Measurements from ENCODE around the gene COPB1.

DNA sequence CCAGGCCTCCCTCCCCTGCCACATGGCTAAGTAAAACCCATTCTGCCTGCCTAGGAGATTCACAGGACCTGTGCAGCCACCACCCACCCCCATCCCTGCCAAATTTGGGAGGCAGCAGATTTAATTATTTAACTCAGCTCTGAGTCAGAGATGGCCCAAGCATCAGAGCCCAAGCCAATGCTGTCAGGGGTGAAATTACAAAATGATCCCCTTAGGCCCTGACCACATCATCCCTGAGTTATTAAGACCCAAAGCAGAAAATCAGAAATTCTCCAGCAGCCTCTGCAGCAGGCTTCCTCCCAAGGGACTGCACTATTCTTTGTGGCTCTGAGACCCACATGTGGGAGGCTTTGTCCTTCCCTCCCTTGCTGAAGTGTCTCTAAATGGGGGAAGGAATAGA, 87.8 kb downstream of the COPB1 start:
- no peak for TF ChIP-seq CTCF (IDR thresholded peaks at IDR 0.05)
- no peak for TF ChIP-seq POLR2A (IDR thresholded peaks at IDR 0.05)
